Measurements from ENCODE around the gene FLNB.

Gene FLNB

DNA sequence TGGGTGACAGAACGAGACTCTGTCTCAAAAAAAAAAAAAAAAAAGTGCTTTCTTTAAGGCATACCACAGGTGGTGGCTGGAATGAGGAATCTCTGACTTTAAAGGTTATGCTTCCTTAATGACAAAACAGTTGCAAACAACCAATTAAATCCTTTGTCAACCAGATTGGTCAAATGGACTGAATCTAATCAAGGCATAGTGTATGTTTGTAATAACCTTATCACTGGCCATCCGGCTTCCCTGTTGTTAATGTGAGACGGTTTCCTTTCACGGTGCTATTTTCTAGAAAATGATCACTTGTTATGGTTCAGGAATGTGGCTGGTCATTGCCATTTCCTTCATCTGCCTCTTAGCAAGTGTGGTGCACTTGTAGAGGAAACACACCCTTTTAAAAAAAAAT, 75.9 kb downstream of the FLNB start:
- Histone ChIP-seq H3K27me3 (ENCODE audit: control insufficient read depth in 1 of 2, insufficient read depth in 2 of 2, low read length in 2 of 2) (no peaks in the 10 kb centered on the region), H3K27ac (ENCODE audit: low read length) (no peak overlapping the region), H3K9ac (ENCODE audit: low read length in 2 of 2) (no peak overlapping the region), H3K4me3 (ENCODE audit: low read length in 2 of 2) (no peak overlapping the region), H3K9me3 (ENCODE audit: control insufficient read depth in 2 of 2, low read length in 2 of 2) (no peaks in the 10 kb centered on the region), H3K36me3 (ENCODE audit: control insufficient read depth in 2 of 2, insufficient read depth in 2 of 2, low read length in 2 of 2) (peaks cover 4 to 16% of the 10 kb centered on the region in 2 donors), H3K4me1 (ENCODE audit: control insufficient read depth, insufficient read depth, low read length) (peaks cover 2% of the 10 kb centered on the region)

GRCh38 chr3:58084788-58085543, 76.7 kb downstream of the FLNB start:
- Histone ChIP-seq H3K9ac (ENCODE audit: low read length in 2 of 2) (no peak overlapping the region), H3K4me3 (ENCODE audit: low read length in 2 of 2) (no peak overlapping the region), H3K27me3 (ENCODE audit: control insufficient read depth in 1 of 2, insufficient read depth in 2 of 2, low read length in 2 of 2) (no peaks in the 10 kb centered on the region), H3K4me1 (ENCODE audit: control insufficient read depth, insufficient read depth, low read length) (peaks cover 2% of the 10 kb centered on the region), H3K27ac (ENCODE audit: low read length) (no peak overlapping the region), H3K9me3 (ENCODE audit: control insufficient read depth in 2 of 2, low read length in 2 of 2) (no peaks in the 10 kb centered on the region), H3K36me3 (ENCODE audit: control insufficient read depth in 2 of 2, insufficient read depth in 2 of 2, low read length in 2 of 2) (peaks cover 3 to 10% of the 10 kb centered on the region in 2 donors)

DNA sequence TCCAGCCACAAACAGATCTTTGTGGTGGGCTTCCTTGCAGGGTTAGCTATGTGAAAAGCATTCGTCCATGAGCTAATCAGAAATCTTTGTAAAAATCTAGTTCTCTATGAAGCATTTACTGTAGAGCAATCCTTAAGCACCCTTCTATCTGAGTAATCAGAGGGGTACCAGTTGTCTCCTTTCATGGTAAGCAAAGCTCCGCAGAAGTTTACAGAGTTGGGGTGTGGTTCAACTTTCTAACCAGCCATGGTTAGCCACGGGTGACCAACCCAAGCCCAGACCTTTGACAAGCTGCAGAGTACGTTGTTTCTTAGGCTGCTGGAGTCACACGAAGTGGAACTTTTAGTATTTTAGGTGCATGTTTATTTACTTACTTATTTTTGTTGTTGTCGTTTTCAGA, 77.4 kb downstream of the FLNB start:
- peaks cover 0 to 8% of the 10 kb centered on the region in 2 donors for H3K36me3 ChIP-seq (ENCODE audit: control insufficient read depth in 2 of 2, insufficient read depth in 2 of 2, low read length in 2 of 2)
- H3K27ac ChIP-seq (ENCODE audit: low read length) = no peak overlapping the region
- peaks cover 2% of the 10 kb centered on the region for H3K4me1 ChIP-seq (ENCODE audit: control insufficient read depth, insufficient read depth, low read length)
- H3K9me3 ChIP-seq (ENCODE audit: control insufficient read depth in 2 of 2, low read length in 2 of 2) = no peaks in the 10 kb centered on the region
- no peak overlapping the region for H3K4me3 ChIP-seq (ENCODE audit: low read length in 2 of 2)
- H3K9ac ChIP-seq (ENCODE audit: low read length in 2 of 2) = no peak overlapping the region
- no peaks in the 10 kb centered on the region for H3K27me3 ChIP-seq (ENCODE audit: control insufficient read depth in 1 of 2, insufficient read depth in 2 of 2, low read length in 2 of 2)

GRCh38 chr3:58088501-58088900, 80.3 kb downstream of the FLNB start:
- Histone ChIP-seq H3K27me3 (ENCODE audit: control insufficient read depth in 1 of 2, insufficient read depth in 2 of 2, low read length in 2 of 2) (no peaks in the 10 kb centered on the region), H3K9ac (ENCODE audit: low read length in 2 of 2) (no peak overlapping the region), H3K27ac (ENCODE audit: low read length) (no peak overlapping the region), H3K9me3 (ENCODE audit: control insufficient read depth in 2 of 2, low read length in 2 of 2) (no peaks in the 10 kb centered on the region), H3K4me1 (ENCODE audit: control insufficient read depth, insufficient read depth, low read length) (peaks cover 2% of the 10 kb centered on the region), H3K36me3 (ENCODE audit: control insufficient read depth in 2 of 2, insufficient read depth in 2 of 2, low read length in 2 of 2) (no peaks in the 10 kb centered on the region), H3K4me3 (ENCODE audit: low read length in 2 of 2) (no peak overlapping the region)

- Histone ChIP-seq H3K27ac (ENCODE audit: low read length) (no peak overlapping the region), H3K9me3 (ENCODE audit: control insufficient read depth in 2 of 2, low read length in 2 of 2) (no peaks in the 10 kb centered on the region)
Measured at GRCh38 chr3:58090351-58090750, 82.1 kb downstream of the FLNB start.

GRCh38 chr3:58092521-58092920, 84.3 kb downstream of the FLNB start:
- Histone ChIP-seq H3K9me3 (ENCODE audit: control insufficient read depth in 2 of 2, low read length in 2 of 2) (no peaks in the 10 kb centered on the region), H3K27ac (ENCODE audit: low read length) (no peak overlapping the region), H3K9ac (ENCODE audit: low read length in 2 of 2) (no peak overlapping the region), H3K4me3 (ENCODE audit: low read length in 2 of 2) (no peak overlapping the region), H3K36me3 (ENCODE audit: control insufficient read depth in 2 of 2, insufficient read depth in 2 of 2, low read length in 2 of 2) (peaks cover 12 to 16% of the 10 kb centered on the region in 2 donors), H3K4me1 (ENCODE audit: control insufficient read depth, insufficient read depth, low read length) (peaks cover 7% of the 10 kb centered on the region), H3K27me3 (ENCODE audit: control insufficient read depth in 1 of 2, insufficient read depth in 2 of 2, low read length in 2 of 2) (no peaks in the 10 kb centered on the region)

More at GRCh38 chr3:58090351-58090750, 82.1 kb downstream of the FLNB start:
- Histone ChIP-seq H3K9ac (ENCODE audit: low read length in 2 of 2) (no peak overlapping the region), H3K4me3 (ENCODE audit: low read length in 2 of 2) (no peak overlapping the region), H3K27me3 (ENCODE audit: control insufficient read depth in 1 of 2, insufficient read depth in 2 of 2, low read length in 2 of 2) (no peaks in the 10 kb centered on the region), H3K36me3 (ENCODE audit: control insufficient read depth in 2 of 2, insufficient read depth in 2 of 2, low read length in 2 of 2) (peaks cover 0 to 2% of the 10 kb centered on the region in 2 donors), H3K4me1 (ENCODE audit: control insufficient read depth, insufficient read depth, low read length) (peaks cover 2% of the 10 kb centered on the region)

DNA sequence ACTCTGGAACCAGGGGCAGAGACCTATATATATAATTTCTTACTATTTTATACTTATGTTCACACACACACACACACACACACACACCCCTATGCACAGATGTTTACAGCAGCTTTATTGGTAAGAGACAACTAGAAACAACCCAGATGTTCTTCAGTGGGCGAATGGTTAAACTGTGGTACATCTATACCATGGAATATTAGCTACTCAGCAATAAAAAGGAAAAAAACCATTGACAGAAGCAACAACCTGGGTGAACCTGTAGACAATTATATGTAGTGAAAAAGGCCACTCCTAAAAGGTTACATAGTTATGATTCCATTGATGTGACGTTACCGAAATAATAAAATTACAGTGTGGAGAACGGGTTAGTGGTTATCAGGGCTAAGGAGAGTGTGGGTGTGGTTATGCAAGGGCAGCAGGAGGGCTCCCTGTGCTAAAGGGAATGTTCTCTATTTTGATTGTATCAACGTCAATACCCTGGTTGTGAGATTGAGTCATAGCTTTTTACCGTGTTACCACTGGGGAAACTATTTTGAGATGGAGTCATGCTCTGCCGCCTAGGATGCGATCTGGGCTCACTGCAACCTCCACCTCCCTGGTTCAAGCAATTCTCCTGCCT, 85.5 kb downstream of the FLNB start:
- Histone ChIP-seq H3K9ac (ENCODE audit: low read length in 2 of 2) (no peak overlapping the region), H3K27me3 (ENCODE audit: control insufficient read depth in 1 of 2, insufficient read depth in 2 of 2, low read length in 2 of 2) (no peaks in the 10 kb centered on the region), H3K4me3 (ENCODE audit: low read length in 2 of 2) (no peak overlapping the region), H3K36me3 (ENCODE audit: control insufficient read depth in 2 of 2, insufficient read depth in 2 of 2, low read length in 2 of 2) (peaks cover 18 to 19% of the 10 kb centered on the region in 2 donors), H3K27ac (ENCODE audit: low read length) (no peak overlapping the region), H3K9me3 (ENCODE audit: control insufficient read depth in 2 of 2, low read length in 2 of 2) (no peaks in the 10 kb centered on the region), H3K4me1 (ENCODE audit: control insufficient read depth, insufficient read depth, low read length) (peaks cover 5% of the 10 kb centered on the region)

DNA sequence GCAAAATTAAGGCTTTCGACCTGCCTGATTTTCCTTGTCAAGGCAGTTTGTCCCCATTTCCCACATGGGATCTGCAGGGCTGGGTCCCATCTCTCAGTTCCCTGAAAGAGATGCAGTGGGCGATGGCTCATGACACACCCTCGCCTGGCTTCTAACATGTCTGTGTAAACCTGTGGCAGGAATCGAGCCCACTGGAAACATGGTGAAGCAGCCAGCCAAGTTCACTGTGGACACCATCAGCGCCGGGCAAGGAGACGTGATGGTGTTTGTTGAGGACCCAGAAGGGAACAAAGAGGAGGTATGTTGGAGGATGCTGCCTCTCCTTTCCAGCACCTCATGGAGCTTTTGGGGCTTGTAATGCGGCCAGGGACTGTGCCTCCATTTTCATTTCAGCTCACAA, 86.4 kb downstream of the FLNB start:
- H3K36me3 ChIP-seq (ENCODE audit: control insufficient read depth in 2 of 2, insufficient read depth in 2 of 2, low read length in 2 of 2) = peaks cover 26 to 28% of the 10 kb centered on the region in 2 donors
- H3K9ac ChIP-seq (ENCODE audit: low read length in 2 of 2) = no peak overlapping the region
- H3K4me1 ChIP-seq (ENCODE audit: control insufficient read depth, insufficient read depth, low read length) = peaks cover 7% of the 10 kb centered on the region
- H3K4me3 ChIP-seq (ENCODE audit: low read length in 2 of 2) = no peak overlapping the region
- H3K27me3 ChIP-seq (ENCODE audit: control insufficient read depth in 1 of 2, insufficient read depth in 2 of 2, low read length in 2 of 2) = no peaks in the 10 kb centered on the region
- H3K9me3 ChIP-seq (ENCODE audit: control insufficient read depth in 2 of 2, low read length in 2 of 2) = no peaks in the 10 kb centered on the region
- no peak overlapping the region for H3K27ac ChIP-seq (ENCODE audit: low read length)

DNA sequence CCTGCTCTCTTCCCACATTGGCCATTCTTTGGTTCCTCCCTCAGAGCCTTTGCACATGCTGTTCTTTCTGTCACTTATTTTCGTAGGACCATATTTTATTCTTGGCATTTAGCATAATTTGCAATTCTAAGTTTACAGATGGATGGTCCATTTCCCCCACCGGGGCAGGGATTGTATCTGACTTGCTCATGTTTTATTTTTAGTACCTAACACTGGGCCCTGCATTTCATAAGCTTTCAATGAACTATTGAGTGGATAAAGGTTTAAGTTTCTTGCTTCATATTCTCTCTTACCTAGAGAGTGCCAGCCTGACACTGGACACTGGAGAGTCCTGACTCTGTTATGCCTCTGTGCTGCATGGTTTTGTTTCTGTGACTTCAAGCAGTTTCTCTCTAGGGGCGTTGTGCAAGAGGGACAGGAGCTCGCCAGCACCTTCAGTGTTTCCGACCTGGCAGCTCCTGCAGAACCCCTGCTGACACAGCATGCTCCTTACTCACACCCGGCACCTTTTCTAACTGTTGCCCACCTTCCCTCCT, 87.4 kb downstream of the FLNB start:
- H3K36me3 ChIP-seq (ENCODE audit: control insufficient read depth in 2 of 2, insufficient read depth in 2 of 2, low read length in 2 of 2) = peaks cover 29 to 30% of the 10 kb centered on the region in 2 donors
- no peak overlapping the region for H3K9ac ChIP-seq (ENCODE audit: low read length in 2 of 2)
- H3K27ac ChIP-seq (ENCODE audit: low read length) = no peak overlapping the region
- H3K9me3 ChIP-seq (ENCODE audit: control insufficient read depth in 2 of 2, low read length in 2 of 2) = no peaks in the 10 kb centered on the region
- no peaks in the 10 kb centered on the region for H3K27me3 ChIP-seq (ENCODE audit: control insufficient read depth in 1 of 2, insufficient read depth in 2 of 2, low read length in 2 of 2)
- H3K4me3 ChIP-seq (ENCODE audit: low read length in 2 of 2) = no peak overlapping the region
- peaks cover 7% of the 10 kb centered on the region for H3K4me1 ChIP-seq (ENCODE audit: control insufficient read depth, insufficient read depth, low read length)

GRCh38 chr3:58098531-58098930, 90.3 kb downstream of the FLNB start:
- Histone ChIP-seq H3K27me3 (ENCODE audit: control insufficient read depth in 1 of 2, insufficient read depth in 2 of 2, low read length in 2 of 2) (no peaks in the 10 kb centered on the region), H3K9me3 (ENCODE audit: control insufficient read depth in 2 of 2, low read length in 2 of 2) (no peaks in the 10 kb centered on the region), H3K4me1 (ENCODE audit: control insufficient read depth, insufficient read depth, low read length) (peaks cover 18% of the 10 kb centered on the region), H3K27ac (ENCODE audit: low read length) (no peak overlapping the region), H3K36me3 (ENCODE audit: control insufficient read depth in 2 of 2, insufficient read depth in 2 of 2, low read length in 2 of 2) (peaks cover 32 to 42% of the 10 kb centered on the region in 2 donors), H3K9ac (ENCODE audit: low read length in 2 of 2) (no peak overlapping the region), H3K4me3 (ENCODE audit: low read length in 2 of 2) (no peak overlapping the region)

- H3K4me3 ChIP-seq (ENCODE audit: low read length in 2 of 2) = no peak overlapping the region
- no peaks in the 10 kb centered on the region for H3K27me3 ChIP-seq (ENCODE audit: control insufficient read depth in 1 of 2, insufficient read depth in 2 of 2, low read length in 2 of 2)
- no peak overlapping the region for H3K27ac ChIP-seq (ENCODE audit: low read length)
- H3K36me3 ChIP-seq (ENCODE audit: control insufficient read depth in 2 of 2, insufficient read depth in 2 of 2, low read length in 2 of 2) = peaks cover 32 to 40% of the 10 kb centered on the region in 2 donors
- H3K4me1 ChIP-seq (ENCODE audit: control insufficient read depth, insufficient read depth, low read length) = peaks cover 31% of the 10 kb centered on the region
- H3K9ac ChIP-seq (ENCODE audit: low read length in 2 of 2) = no peak overlapping the region
- H3K9me3 ChIP-seq (ENCODE audit: control insufficient read depth in 2 of 2, low read length in 2 of 2) = no peaks in the 10 kb centered on the region
Measured at GRCh38 chr3:58099865-58100264, 91.6 kb downstream of the FLNB start.

Measured in stomach smooth muscle (tissue), 2 donors.